Osteoblast (primary cell): ENCODE measurements around the gene TTC7B. TPM values are rescaled to one million over a fixed set of nuclear protein-coding genes. Genes with fewer than 3 reads are reported as not detected.
A peak's percentile ranks its signal among the peaks of the same experiment; 100 is the strongest.

ENCODE experiments used
- DNase-seq: peaks from one replicate; pipeline ENCODE4 v3.0.0; 2011; ENCODE audit warnings: low spot score, mixed read lengths; ENCODE audit not compliant: insufficient read length; ENCODE audit errors: missing footprints
- H2AFZ ChIP-seq: 2 replicates; pipeline ENCODE4 v1.6.0; 2011; ENCODE audit warnings: mild to moderate bottlenecking, low read length
- H3K27ac ChIP-seq: 2 replicates; pipeline ENCODE4 v1.5.1; 2011; ENCODE audit warnings: mild to moderate bottlenecking, low read depth, low read length, moderate library complexity
- H3K27me3 ChIP-seq: 2 replicates; pipeline ENCODE4 v1.6.0; 2012; ENCODE audit warnings: mild to moderate bottlenecking, control low read depth, inconsistent platforms, low read length, moderate library complexity; ENCODE audit not compliant: insufficient read depth
- H3K36me3 ChIP-seq: 2 replicates; pipeline ENCODE4 v1.5.1; 2011; ENCODE audit warnings: mild to moderate bottlenecking, low read length, control low read depth, moderate library complexity; ENCODE audit not compliant: insufficient read depth
- H3K4me1 ChIP-seq: 2 replicates; pipeline ENCODE4 v1.5.1; 2011; ENCODE audit warnings: mild to moderate bottlenecking, low read length, control low read depth, moderate library complexity; ENCODE audit not compliant: insufficient read depth
- H3K4me2 ChIP-seq: 2 replicates; pipeline ENCODE4 v1.6.0; 2011; ENCODE audit warnings: mild to moderate bottlenecking, low read length; ENCODE audit not compliant: insufficient read depth
- H3K4me3 ChIP-seq: fragments of 200-600 bp; sonication (generic); 3 replicates; pipeline ENCODE4 v1.5.1; 2012; ENCODE audit warnings: mild to moderate bottlenecking, low read length, inconsistent platforms; ENCODE audit not compliant: insufficient read depth
- H3K79me2 ChIP-seq: 2 replicates; pipeline ENCODE4 v1.6.0; 2012; ENCODE audit warnings: mild to moderate bottlenecking, low read length, control low read depth, inconsistent platforms; ENCODE audit not compliant: insufficient read depth
- H3K9me3 ChIP-seq: 2 replicates; pipeline ENCODE4 v1.5.1; 2011; ENCODE audit warnings: low read depth, low read length, control low read depth
- H4K20me1 ChIP-seq: 2 replicates; pipeline ENCODE4 v1.6.0; 2012; ENCODE audit warnings: mild to moderate bottlenecking, low read length, control low read depth; ENCODE audit not compliant: insufficient read depth
- CTCF ChIP-seq: IDR thresholded peaks from 2 replicates; pipeline ENCODE4 v1.5.1; 2011; ENCODE audit warnings: mild to moderate bottlenecking, low read depth, low read length, moderate library complexity; ENCODE audit errors: extremely low read depth
- total RNA-seq: library from RNA; depleted of rRNA; stranded (reverse); fragments of >200 nt; gene quantifications from 2 replicates; pipeline ENCODE4 v1.2.3, GENCODE V29; 2012

TTC7B gene
- total RNA-seq, 1 donor = 14.5 TPM

- Histone ChIP-seq H3K4me1 (peaks cover 13% of the 10 kb centered on the region), H3K4me2 (no peak overlapping the region), H3K79me2 (no peaks in the 10 kb centered on the region), H4K20me1 (no peaks in the 10 kb centered on the region), H3K27me3 (no peaks in the 10 kb centered on the region), H3K36me3 (no peaks in the 10 kb centered on the region), H2AFZ (no peak overlapping the region), H3K27ac (no peak overlapping the region), H3K4me3 (no peak overlapping the region), H3K9me3 (no peaks in the 10 kb centered on the region)
- no peak for DNase-seq
- no peak for TF ChIP-seq CTCF
These were observed 281.2 kb downstream of the TTC7B start for GRCh38 chr14:90534838-90535555.

- Histone ChIP-seq H3K27me3 (no peaks in the 10 kb centered on the region), H3K27ac (no peak overlapping the region), H3K4me2 (peak overlapping the region; percentile 57), H3K9me3 (no peaks in the 10 kb centered on the region), H2AFZ (peak overlapping the region; percentile 59), H3K4me1 (peaks cover 13% of the 10 kb centered on the region), H3K36me3 (no peaks in the 10 kb centered on the region), H4K20me1 (no peaks in the 10 kb centered on the region), H3K4me3 (peak overlapping the region; percentile 16), H3K79me2 (no peaks in the 10 kb centered on the region)
- DNase-seq = peak; percentile 87
- TF ChIP-seq CTCF = no peak
These were observed 282.0 kb downstream of the TTC7B start for GRCh38 chr14:90534091-90534837.

GRCh38 chr14:90533591-90534021 is 282.6 kb downstream of the TTC7B start:
- Histone ChIP-seq H2AFZ (peak overlapping the region; percentile 59), H3K27ac (no peak overlapping the region), H3K4me2 (peak overlapping the region; percentile 57), H3K36me3 (no peaks in the 10 kb centered on the region), H3K9me3 (no peaks in the 10 kb centered on the region), H3K27me3 (no peaks in the 10 kb centered on the region), H3K4me1 (peaks cover 13% of the 10 kb centered on the region), H3K79me2 (no peaks in the 10 kb centered on the region), H3K4me3 (peak overlapping the region; percentile 16), H4K20me1 (no peaks in the 10 kb centered on the region)
- no peak for TF ChIP-seq CTCF
- DNase-seq = peak; percentile 86
